GM11168 (cell line): Measurements from ENCODE around the gene CCND1.

Experiments used
- in situ Hi-C: fragments of 300-500 bp; cut with MboI; formaldehyde crosslinking; loops from one replicate; pipeline ENCODE4 v1.12.0; 2022; ENCODE audit warnings: low sequenced_read_pairs; ENCODE audit not compliant: unreplicated experiment

Gene CCND1

DNA sequence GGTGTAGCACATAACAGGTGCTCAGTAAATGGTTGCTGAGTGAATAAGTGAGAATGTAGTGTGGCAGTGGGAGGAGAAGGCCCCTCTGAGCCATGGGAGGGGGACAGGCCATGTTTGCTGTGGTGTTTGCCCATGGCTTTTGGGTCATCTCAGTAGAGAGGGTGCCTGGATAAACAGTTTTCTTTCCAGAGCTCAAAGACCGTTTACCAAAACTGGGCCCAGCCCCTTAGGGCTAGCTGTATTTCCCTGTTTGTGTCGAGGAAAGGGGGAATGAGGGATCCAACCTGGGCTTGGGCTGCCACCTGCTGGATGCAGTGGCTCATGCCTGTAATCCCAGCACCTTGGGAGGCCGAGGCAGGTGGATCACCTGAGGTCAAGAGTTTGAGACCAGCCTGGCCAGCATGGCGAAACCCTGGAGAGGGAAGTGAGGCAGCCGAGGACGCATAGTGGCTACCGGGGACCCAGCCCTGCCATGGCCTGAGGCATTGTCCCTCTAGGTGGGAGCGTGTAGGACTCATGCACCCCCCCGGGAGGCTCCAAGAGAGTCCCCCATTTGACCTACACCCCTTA, 42.9 kb downstream of the CCND1 start:
- in situ Hi-C loops = loop anchor here (10.0 to 25.0 kb wide), 2 partner anchors 191 to 503 kb away; no protein-coding TSS in a partner anchor

- in situ Hi-C loops = loop anchor here (10.0 to 25.0 kb wide), 2 partner anchors 190 to 503 kb away; no protein-coding TSS in a partner anchor
These were observed 43.7 kb downstream of the CCND1 start for GRCh38 chr11:69684651-69685050.

DNA sequence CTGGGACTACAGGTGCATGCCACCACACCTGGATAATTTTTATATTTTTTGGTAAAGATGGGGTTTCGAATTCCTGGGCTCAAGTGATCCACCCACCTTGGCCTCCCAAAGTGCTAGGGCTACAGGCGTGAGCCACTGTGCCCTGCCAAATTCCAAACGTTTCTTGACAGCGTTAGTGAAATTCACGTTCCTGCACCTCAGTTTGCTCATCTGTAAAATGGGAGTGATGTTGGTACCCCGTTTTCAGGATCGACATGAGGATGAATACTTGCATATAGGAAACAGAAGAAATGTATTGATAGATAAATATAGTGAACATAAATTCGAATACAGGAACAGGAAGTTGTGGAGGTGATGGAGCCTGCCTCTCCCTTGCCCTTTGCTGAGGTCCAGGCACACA, 44.4 kb downstream of the CCND1 start:
- in situ Hi-C loops = loop anchor here (10.0 to 25.0 kb wide), 2 partner anchors 189 to 502 kb away; no protein-coding TSS in a partner anchor

- in situ Hi-C loops = loop anchor here (10.0 to 25.0 kb wide), 2 partner anchors 188 to 501 kb away; no protein-coding TSS in a partner anchor
These were observed 45.5 kb downstream of the CCND1 start for GRCh38 chr11:69686452-69686851.

GRCh38 chr11:69686856-69687255, 45.9 kb downstream of the CCND1 start:
- in situ Hi-C loops = loop anchor here (10.0 to 25.0 kb wide), 2 partner anchors 188 to 500 kb away; no protein-coding TSS in a partner anchor

GRCh38 chr11:69687969-69688771, 47.2 kb downstream of the CCND1 start:
- in situ Hi-C loops = loop anchor here (10.0 to 25.0 kb wide), 2 partner anchors 187 to 499 kb away; no protein-coding TSS in a partner anchor

GRCh38 chr11:69689484-69690319, 48.7 kb downstream of the CCND1 start:
- in situ Hi-C loops = loop anchor here (10.0 to 25.0 kb wide), 2 partner anchors 185 to 498 kb away; no protein-coding TSS in a partner anchor

GRCh38 chr11:69691463-69691862, 50.5 kb downstream of the CCND1 start:
- in situ Hi-C loops = loop anchor here (25.0 kb wide), 1 partner anchor 496 kb away; no protein-coding TSS in a partner anchor

DNA sequence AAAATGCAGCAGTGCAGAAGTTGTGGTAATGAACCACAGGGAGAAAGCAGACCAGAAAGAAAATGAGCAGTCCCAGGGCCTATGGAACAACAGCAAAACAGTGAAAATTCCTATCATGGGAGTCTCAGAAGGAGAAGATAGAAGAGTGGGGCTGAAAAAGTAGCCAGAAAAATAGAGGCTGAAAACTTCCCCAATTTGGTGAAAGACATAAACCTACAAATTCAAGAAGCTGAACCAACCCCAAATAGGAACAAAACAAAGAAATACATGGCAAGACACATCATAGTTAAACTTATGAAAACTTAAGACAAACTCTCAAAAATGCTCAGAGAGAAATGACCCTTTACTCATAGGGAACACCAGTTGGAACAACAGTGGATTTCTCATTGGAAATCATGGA, 51.5 kb downstream of the CCND1 start:
- in situ Hi-C loops = loop anchor here (25.0 kb wide), 1 partner anchor 495 kb away; no protein-coding TSS in a partner anchor

- in situ Hi-C loops = loop anchor here (25.0 kb wide), 1 partner anchor 493 kb away; no protein-coding TSS in a partner anchor
These were observed 53.8 kb downstream of the CCND1 start for GRCh38 chr11:69694781-69695180.

DNA sequence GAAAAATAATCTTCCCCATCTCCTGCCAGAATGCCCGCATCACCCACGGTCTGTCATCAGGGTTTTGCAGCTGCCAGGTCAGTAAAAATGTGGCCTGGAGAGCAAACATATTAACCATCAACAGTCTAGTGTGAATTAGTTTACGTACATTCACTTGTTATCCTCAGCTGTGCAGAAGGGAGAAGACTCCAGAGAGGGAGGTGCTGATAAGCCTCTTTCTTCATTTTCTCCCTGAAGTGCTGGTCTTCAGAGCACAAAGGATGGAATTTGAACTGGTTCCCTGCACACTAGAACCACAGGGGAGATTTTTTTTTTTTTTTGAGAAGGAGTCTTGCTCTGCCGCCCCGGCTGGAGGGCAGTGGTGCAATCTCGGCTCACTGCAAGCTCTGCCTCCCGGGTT, 54.6 kb downstream of the CCND1 start:
- in situ Hi-C loops = loop anchor here (25.0 kb wide), 1 partner anchor 492 kb away; no protein-coding TSS in a partner anchor

DNA sequence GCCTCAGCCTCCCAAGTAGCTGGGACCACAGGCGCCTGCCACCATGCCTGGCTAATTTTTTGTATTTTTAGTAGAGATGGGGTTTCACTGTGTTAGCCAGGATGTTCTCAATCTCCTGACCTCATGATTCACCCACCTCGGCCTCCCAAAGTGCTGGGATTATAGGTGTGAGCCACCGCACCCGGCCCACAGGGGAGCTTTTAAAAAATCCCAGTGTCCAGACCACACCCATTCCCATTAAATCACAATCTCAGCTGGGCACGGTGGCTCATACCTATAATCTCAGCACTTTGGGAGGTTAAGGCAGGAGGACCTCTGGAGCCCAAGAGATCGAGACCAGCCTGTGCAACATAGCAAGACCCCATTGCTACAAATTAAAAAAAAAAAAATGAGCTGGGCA, 55.0 kb downstream of the CCND1 start:
- in situ Hi-C loops = loop anchor here (25.0 kb wide), 1 partner anchor 491 kb away; no protein-coding TSS in a partner anchor

DNA sequence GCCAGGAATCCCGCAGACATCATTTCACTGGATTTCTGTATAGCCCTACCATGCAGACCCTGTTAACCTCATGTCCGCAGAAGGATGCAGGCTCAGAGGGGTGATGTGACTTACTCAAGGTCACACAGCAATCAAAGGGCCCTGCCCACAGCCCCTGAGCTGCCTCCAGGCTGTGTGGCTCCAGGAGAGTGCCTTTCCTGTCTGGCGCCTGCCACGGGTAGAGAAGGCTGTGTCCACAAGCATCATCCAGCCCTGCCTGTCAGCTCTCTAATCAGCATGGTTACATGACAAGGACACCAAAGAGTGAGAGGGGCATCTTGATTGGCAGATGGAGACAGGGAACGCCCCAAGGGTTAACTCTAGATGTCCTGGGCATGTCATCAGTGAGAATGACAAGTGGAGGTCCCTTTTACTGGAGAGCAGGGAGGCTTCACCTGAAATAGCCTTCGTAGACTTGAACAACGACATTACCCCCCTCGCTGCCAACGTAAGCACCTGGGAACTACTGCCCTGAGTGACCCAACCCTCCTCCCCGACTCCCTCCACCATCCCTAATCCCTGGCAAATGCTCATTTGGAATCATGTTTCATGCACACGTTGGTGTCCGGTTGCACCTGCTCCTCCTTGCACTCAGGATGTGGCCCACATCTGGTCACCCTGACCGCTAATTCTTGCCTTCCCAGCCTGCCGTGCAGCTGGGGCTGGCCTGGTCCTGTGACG, 56.0 kb downstream of the CCND1 start:
- in situ Hi-C loops = loop anchor here (25.0 kb wide), 1 partner anchor 490 kb away; no protein-coding TSS in a partner anchor

GRCh38 chr11:69697469-69697843, 56.5 kb downstream of the CCND1 start:
- in situ Hi-C loops = loop anchor here (25.0 kb wide), 1 partner anchor 490 kb away; no protein-coding TSS in a partner anchor

DNA sequence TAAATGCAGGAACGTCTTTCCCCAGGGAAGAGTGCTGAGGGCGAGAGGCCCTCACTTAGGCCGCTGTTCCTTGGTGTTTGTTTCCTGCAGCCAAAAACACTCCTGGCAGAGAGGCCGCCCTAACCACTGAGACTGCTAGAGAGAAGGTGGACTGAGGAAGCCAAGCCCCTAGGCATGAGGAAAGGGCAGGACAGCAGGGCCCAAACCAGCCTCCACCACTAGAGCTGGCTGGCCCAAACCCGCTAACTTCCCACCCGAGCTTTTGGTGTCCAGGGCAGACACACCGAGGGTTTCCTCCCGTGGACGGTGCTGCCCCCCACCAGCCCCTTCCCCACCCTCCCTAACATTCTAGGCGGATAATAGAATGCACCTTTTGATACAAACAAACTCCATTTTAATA, 56.9 kb downstream of the CCND1 start:
- in situ Hi-C loops = loop anchor here (25.0 kb wide), 1 partner anchor 489 kb away; no protein-coding TSS in a partner anchor

DNA sequence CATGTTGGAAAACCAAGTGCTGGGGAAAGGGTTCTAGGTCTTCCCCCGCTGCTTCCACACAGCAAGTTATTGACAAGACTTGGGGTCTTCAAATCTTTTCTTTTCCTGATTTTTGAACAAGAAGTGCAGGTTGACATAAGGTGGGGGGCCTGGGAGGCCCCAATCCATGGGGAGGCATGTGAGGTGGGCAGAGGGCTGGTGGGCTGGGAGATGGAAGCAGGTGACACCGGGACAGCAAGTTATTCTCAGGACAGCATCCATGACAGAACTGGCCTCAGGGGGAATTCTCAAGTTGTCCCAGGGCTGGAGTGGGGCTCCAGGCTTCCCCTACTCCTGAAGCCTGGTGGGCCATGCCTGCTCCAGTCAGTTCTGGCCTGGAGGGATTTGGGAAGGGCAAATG, 57.4 kb downstream of the CCND1 start:
- in situ Hi-C loops = loop anchor here (25.0 kb wide), 1 partner anchor 489 kb away; no protein-coding TSS in a partner anchor

DNA sequence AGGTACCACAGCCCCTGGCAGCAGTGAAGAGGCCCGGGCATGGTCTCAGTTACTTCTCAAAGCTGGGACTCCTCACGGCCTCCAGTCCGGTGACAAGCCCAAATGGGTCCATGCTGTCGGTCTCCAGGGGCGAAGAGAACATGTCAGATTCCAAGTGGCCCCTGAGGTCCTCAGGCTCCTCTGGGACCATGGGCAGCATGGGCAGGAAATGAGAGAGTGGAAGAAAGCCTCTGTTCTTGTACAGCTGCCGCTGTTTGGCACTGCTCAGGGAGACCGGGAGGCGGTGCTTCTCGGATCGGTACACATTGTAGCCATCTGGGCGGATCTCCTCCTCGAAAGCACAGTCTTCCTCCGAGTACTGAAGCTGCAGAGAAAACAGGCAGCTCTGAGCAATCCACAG, 58.3 kb downstream of the CCND1 start:
- in situ Hi-C loops = loop anchor here (25.0 kb wide), 1 partner anchor 488 kb away; no protein-coding TSS in a partner anchor

DNA sequence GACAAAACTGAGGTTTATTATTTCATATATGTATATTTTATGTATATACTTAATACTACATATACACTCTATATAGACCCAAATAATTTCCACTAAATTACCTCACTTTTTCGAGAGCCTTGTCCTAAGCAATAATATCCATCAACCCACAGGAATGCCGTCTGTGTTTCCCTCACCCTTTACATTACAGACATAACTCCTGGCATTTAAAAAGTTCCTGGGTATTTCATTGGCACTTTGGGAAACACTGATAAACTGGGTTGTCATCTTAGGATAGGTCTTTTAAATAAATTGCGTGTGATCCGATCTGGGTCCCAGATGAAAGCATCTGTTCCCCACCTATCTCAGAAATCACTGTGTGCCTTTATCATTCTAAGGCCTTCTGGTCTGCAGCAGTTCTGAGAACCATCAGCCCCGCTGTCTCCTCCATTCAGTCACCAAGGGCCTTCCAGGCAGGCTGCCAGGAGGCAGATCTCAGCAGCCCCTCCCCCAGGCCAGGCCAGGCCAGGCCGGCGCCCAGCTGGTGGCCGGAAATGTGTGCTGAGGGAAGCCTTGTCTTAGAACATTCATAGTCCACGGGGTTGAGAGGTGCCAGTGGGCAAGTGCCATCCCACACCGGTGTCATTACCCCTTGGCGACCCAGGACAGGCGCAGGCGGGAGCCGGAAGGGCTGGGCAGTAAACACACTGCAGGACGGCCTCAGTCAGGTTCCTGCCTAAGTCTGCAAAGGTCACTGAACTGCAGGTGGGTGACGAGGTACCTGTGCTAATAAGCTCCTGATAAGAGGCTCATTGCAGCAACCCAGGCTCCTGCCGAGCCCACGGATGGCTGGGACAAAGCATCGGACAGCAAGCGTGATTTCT, 59.6 kb downstream of the CCND1 start:
- in situ Hi-C loops = no loop called here
